BJ (cell line): ENCODE results near the gene NAA60. TPM values are rescaled to one million over a fixed set of nuclear protein-coding genes. Genes with fewer than 3 reads are reported as not detected.
"Not testable (repeated sequence)": the region's sequence is repeated elsewhere in the genome, so short reads cannot be mapped to it uniquely, and the experiment has no call there.

Experiments used
- CTCF ChIA-PET: fragments of 350-600 bp; formaldehyde crosslinking; extraction: SDS; loops from one replicate; lab custom pipeline; 2021; ENCODE audit warnings: antibody characterized with exemption, inconsistent platforms; lab: Yijun Ruan, JAX
- POLR2A ChIA-PET: fragments of 300-600 bp; sonication (Branson Sonifier 250); formaldehyde crosslinking; extraction: SDS; loops from one replicate; lab custom pipeline; 2021; ENCODE audit warnings: antibody characterized with exemption; lab: Charles Lee
- DNase-seq: peaks from one replicate; pipeline ENCODE4 v3.0.0-alpha.2; 2011; ENCODE audit warnings: low read depth
- H3K27me3 ChIP-seq: 2 replicates; pipeline ENCODE4 v1.6.0; 2011; ENCODE audit warnings: low read length; ENCODE audit not compliant: control insufficient read depth, insufficient read depth
- H3K36me3 ChIP-seq: 2 replicates; pipeline ENCODE4 v1.5.1; 2011; ENCODE audit warnings: low read length; ENCODE audit not compliant: control insufficient read depth, insufficient read depth
- H3K4me3 ChIP-seq: 2 replicates; pipeline ENCODE4 v1.5.1; 2011; ENCODE audit warnings: low read depth, mild to moderate bottlenecking, control low read depth, low read length
- CTCF ChIP-seq: IDR thresholded peaks from 2 replicates; pipeline ENCODE4 v1.5.1; 2011; ENCODE audit warnings: low read depth, mild to moderate bottlenecking, control low read depth, inconsistent platforms, low read length, moderate library complexity; ENCODE audit not compliant: insufficient read depth
- polyA plus RNA-seq: library from polyadenylated mRNA; depleted of rRNA; stranded (reverse); fragments of >200 nt; gene quantifications from 2 replicates; pipeline ENCODE4 v1.2.3, GENCODE V29; 2011

NAA60 gene
- polyA plus RNA-seq, 1 experiment = 21.7 TPM

GRCh38 chr16:3495176-3495575 lies 51.7 kb downstream of the NAA60 start, which contains the start of gene C16orf90:
Gene C16orf90, minus strand, starts transcription at chr16:3495489. Its CDS starts 68 bp downstream, at chr16:3495421.
- Histone ChIP-seq H3K36me3 (no peaks in the 10 kb centered on the region), H3K4me3 (no peak within 1 kb of the TSS), H3K27me3 (no peaks in the 10 kb centered on the region)
- POLR2A ChIA-PET = no interaction called here
- TF ChIP-seq CTCF = no peak
- DNase-seq = no peak
- CTCF ChIA-PET = no interaction called here

GRCh38 chr16:3496386-3496785 lies 52.9 kb downstream of the NAA60 start:
- Histone ChIP-seq H3K4me3 (no peak overlapping the region), H3K27me3 (no peaks in the 10 kb centered on the region), H3K36me3 (no peaks in the 10 kb centered on the region)
- DNase-seq = no peak
- CTCF ChIA-PET = interaction anchor here (0.6 kb wide), 1 partner anchor 15 kb away, joined by 4 read pairs; no protein-coding TSS in a partner anchor
- TF ChIP-seq CTCF = no peak
- POLR2A ChIA-PET = no interaction called here

- TF ChIP-seq CTCF = no peak
- POLR2A ChIA-PET = no interaction called here
- H3K4me3 ChIP-seq = no peak overlapping the region
- H3K36me3 ChIP-seq = no peaks in the 10 kb centered on the region
- CTCF ChIA-PET = interaction anchor here (0.8 kb wide), 1 partner anchor 336 kb away, joined by 4 read pairs; no protein-coding TSS in a partner anchor
- no peak for DNase-seq
- H3K27me3 ChIP-seq = no peaks in the 10 kb centered on the region
Measured at GRCh38 chr16:3497771-3498170, 54.3 kb downstream of the NAA60 start.

GRCh38 chr16:3498988-3499387 lies 55.5 kb downstream of the NAA60 start:
- ChIA-PET CTCF (interaction anchor here (0.7 to 2.7 kb wide), 2 partner anchors 10 to 232 kb away, joined by 3 to 10 read pairs; no protein-coding TSS in a partner anchor), POLR2A (no interaction called here)
- DNase-seq = no peak
- Histone ChIP-seq H3K4me3 (no peak overlapping the region), H3K36me3 (no peaks in the 10 kb centered on the region), H3K27me3 (no peaks in the 10 kb centered on the region)
- TF ChIP-seq CTCF = no peak

GRCh38 chr16:3501412-3501761 lies 57.9 kb downstream of the NAA60 start:
- DNase-seq, POLR2A ChIA-PET: not testable (repeated sequence)
- CTCF ChIA-PET = interaction anchor here (0.8 to 2.7 kb wide), 3 partner anchors 12 to 234 kb away, joined by 3 to 10 read pairs (median 4); no protein-coding TSS in a partner anchor

GRCh38 chr16:3501783-3502400 lies 58.4 kb downstream of the NAA60 start:
- DNase-seq = no peak
- Histone ChIP-seq H3K36me3 (peaks cover 3% of the 10 kb centered on the region; the same call in 1 of the 2 replicates), H3K27me3 (no peaks in the 10 kb centered on the region), H3K4me3 (peak overlapping the region; percentile 78)
- ChIA-PET CTCF (interaction anchor here (0.8 to 2.7 kb wide), 4 partner anchors 12 to 237 kb away, joined by 3 to 10 read pairs (median 4); no protein-coding TSS in a partner anchor), POLR2A (no interaction called here)
- TF ChIP-seq CTCF = no peak

More at GRCh38 chr16:3501412-3501761, 57.9 kb downstream of the NAA60 start:
- not testable (repeated sequence) for H3K27me3 ChIP-seq, H3K36me3 ChIP-seq
- peak overlapping the region; percentile 78 for H3K4me3 ChIP-seq
